Endothelial cell (in vitro differentiated cells): ENCODE data around the gene IFNA8. TPM values are rescaled to one million over a fixed set of nuclear protein-coding genes. Genes with fewer than 3 reads are reported as not detected.
"Not testable (repeated sequence)": the region's sequence is repeated elsewhere in the genome, so short reads cannot be mapped to it uniquely, and the experiment has no call there.

Experiments used
- DNase-seq: peaks from one replicate; pipeline ENCODE4 v3.0.0; 2021; ENCODE audit warnings: low spot score
- H3K27ac Mint-ChIP-seq: one replicate; pipeline ENCODE4 v1.8.0; 2021; ENCODE audit warnings: mixed read lengths, inconsistent platforms; ENCODE audit not compliant: unreplicated experiment
- H3K27me3 Mint-ChIP-seq: one replicate; pipeline ENCODE4 v1.8.0; 2021; ENCODE audit warnings: mild to moderate bottlenecking, moderate library complexity, mixed read lengths, inconsistent platforms; ENCODE audit not compliant: unreplicated experiment
- H3K36me3 Mint-ChIP-seq: one replicate; pipeline ENCODE4 v1.8.0; 2021; ENCODE audit warnings: mild to moderate bottlenecking, low read depth, mixed read lengths, inconsistent platforms; ENCODE audit not compliant: unreplicated experiment
- H3K4me1 Mint-ChIP-seq: one replicate; pipeline ENCODE4 v1.8.0; 2021; ENCODE audit warnings: mild to moderate bottlenecking, mixed read lengths, inconsistent platforms; ENCODE audit not compliant: unreplicated experiment
- H3K4me3 Mint-ChIP-seq: one replicate; pipeline ENCODE4 v1.8.0; 2021; ENCODE audit warnings: mild to moderate bottlenecking, mixed read lengths, inconsistent platforms; ENCODE audit not compliant: unreplicated experiment
- H3K9me3 Mint-ChIP-seq: one replicate; pipeline ENCODE4 v1.8.0; 2021; ENCODE audit warnings: mixed read lengths, inconsistent platforms; ENCODE audit not compliant: unreplicated experiment
- long read RNA-seq: library from polyadenylated mRNA; unstranded; transcript quantifications from one replicate; pipeline ENCODE4 v2.0.0, GENCODE V29; 2020; ENCODE audit not compliant: unreplicated experiment
- total RNA-seq: library from RNA; stranded (reverse); fragmentation: NEBNext Ultra II Directional; extraction: Animal tissue kit (Norgen Biotek cat#: 25700); gene quantifications from one replicate; pipeline ENCODE4 v1.2.1, GENCODE V29; 2021; ENCODE audit not compliant: unreplicated experiment
- TF ChIP-seq, protein P1 (sequence below): fragments of 200-600 bp; sonication (generic); IDR thresholded peaks from one replicate; pipeline ENCODE4 v1.5.0; 2021; ENCODE audit warnings: antibody characterized with exemption; ENCODE audit not compliant: unreplicated experiment

Gene IFNA8
- not detected for total RNA-seq
- long read RNA-seq: 0 reads

DNA sequence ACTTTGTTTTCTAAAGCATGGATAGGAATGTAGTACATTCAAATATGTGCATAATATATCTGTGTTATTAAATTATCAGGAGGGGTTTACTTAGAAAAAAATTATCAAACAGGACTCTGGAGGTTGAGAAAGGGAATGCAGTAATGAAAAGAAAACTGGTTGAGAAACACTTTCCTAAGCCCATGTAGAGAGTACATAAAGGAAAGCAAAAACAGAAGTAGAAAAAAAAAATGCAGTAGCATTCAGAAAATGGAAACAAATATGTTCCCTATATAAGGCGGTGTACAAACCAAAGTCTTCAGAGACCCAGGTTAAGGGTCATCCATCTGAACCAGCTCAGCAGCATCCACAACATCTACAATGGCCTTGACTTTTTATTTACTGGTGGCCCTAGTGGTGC lies at the start of gene IFNA8:
TSS of gene IFNA8 (plus strand) at position 301 of the 400 bp plus-strand sequence. CDS start at position 361, 60 bp downstream.
- TF ChIP-seq, protein P1, sequence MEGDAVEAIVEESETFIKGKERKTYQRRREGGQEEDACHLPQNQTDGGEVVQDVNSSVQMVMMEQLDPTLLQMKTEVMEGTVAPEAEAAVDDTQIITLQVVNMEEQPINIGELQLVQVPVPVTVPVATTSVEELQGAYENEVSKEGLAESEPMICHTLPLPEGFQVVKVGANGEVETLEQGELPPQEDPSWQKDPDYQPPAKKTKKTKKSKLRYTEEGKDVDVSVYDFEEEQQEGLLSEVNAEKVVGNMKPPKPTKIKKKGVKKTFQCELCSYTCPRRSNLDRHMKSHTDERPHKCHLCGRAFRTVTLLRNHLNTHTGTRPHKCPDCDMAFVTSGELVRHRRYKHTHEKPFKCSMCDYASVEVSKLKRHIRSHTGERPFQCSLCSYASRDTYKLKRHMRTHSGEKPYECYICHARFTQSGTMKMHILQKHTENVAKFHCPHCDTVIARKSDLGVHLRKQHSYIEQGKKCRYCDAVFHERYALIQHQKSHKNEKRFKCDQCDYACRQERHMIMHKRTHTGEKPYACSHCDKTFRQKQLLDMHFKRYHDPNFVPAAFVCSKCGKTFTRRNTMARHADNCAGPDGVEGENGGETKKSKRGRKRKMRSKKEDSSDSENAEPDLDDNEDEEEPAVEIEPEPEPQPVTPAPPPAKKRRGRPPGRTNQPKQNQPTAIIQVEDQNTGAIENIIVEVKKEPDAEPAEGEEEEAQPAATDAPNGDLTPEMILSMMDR: no peak
- H3K4me3 Mint-ChIP-seq: no peak within 1 kb of the TSS
- no peaks in the 10 kb centered on the region for H3K9me3 Mint-ChIP-seq
- no peak for DNase-seq
- no peaks in the 10 kb centered on the region for H3K4me1 Mint-ChIP-seq
- no peak within 1 kb of the TSS for H3K27ac Mint-ChIP-seq
- H3K36me3 Mint-ChIP-seq: no peaks in the 10 kb centered on the region
- peaks cover 4% of the 10 kb centered on the region for H3K27me3 Mint-ChIP-seq

DNA sequence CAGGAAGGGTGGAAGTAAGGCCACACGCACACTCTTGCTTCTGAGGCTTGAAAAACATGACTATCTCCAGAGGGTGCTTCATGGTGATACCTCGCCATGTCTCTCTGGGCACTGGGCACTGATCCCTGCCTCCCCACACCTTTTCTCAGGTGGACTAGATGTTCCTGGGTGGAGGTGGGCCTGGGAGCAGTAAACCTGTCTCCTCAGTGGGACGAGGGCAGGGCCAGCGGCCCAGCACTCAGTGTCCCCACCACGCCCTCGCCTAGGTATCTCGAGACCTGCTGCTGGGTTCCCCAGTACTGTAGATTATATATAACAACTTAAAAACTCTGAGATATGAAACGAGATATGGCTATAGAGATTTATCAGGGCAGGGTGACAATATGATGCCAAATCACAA lies 46.6 kb upstream of the IFNA8 start:
- TF ChIP-seq, protein P1: no peak
- Mint-ChIP-seq H3K27ac (no peak overlapping the region), H3K27me3 (peaks cover 2% of the 10 kb centered on the region), H3K36me3 (no peaks in the 10 kb centered on the region), H3K4me3 (no peak overlapping the region), H3K4me1 (peaks cover 3% of the 10 kb centered on the region), H3K9me3 (no peaks in the 10 kb centered on the region)
- no peak for DNase-seq

DNA sequence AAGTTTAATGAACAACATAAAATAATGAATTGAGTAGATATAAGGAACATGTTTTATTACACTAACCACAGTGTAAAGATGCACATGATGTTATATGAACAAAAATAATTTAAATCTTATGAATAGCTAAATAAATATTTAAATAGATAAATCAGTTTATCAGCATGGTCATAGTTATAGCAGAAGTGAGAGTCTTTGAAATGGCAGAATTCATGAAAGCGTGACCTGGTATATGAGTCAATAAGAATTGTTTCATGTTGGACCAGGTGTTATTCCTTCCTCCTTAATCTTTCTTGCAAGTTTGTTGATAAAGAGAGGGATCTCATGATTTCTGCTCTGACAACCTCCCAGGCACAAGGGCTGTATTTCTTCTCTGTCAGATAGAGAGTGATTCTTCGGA lies 41.7 kb upstream of the IFNA8 start:
- H3K27ac Mint-ChIP-seq, H3K4me3 Mint-ChIP-seq, H3K4me1 Mint-ChIP-seq, H3K36me3 Mint-ChIP-seq, H3K9me3 Mint-ChIP-seq, H3K27me3 Mint-ChIP-seq, DNase-seq: not testable (repeated sequence)

DNA sequence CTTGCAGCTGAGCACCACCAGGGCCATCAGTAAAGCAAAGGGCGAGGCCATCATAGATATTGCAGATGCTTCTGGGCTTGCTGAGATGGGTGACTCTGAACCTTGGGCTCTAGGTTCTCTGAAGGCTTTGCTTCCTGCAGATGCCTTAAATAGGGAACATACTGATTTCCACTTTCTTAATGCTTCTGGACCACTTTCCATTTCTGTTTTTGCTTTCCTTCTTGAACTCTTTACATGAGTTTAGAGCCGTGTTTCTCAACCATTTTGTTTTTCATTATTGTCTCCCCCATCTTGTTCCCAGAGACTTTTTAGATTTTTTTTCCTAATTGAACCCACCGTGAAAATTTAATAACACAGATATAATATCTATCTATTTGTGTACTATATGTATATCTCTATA lies 41.0 kb upstream of the IFNA8 start, which contains the start of gene IFNA13:
TSS of gene IFNA13 (minus strand) at position 101 of the 400 bp plus-strand sequence. CDS start at position 54, 47 bp downstream.
- no peak within 1 kb of the TSS for H3K27ac Mint-ChIP-seq
- H3K4me1 Mint-ChIP-seq: peaks cover 3% of the 10 kb centered on the region
- TF ChIP-seq, protein P1: no peak
- H3K36me3 Mint-ChIP-seq: no peaks in the 10 kb centered on the region
- no peaks in the 10 kb centered on the region for H3K9me3 Mint-ChIP-seq
- H3K4me3 Mint-ChIP-seq: no peak within 1 kb of the TSS
- H3K27me3 Mint-ChIP-seq: no peaks in the 10 kb centered on the region
- no peak for DNase-seq

DNA sequence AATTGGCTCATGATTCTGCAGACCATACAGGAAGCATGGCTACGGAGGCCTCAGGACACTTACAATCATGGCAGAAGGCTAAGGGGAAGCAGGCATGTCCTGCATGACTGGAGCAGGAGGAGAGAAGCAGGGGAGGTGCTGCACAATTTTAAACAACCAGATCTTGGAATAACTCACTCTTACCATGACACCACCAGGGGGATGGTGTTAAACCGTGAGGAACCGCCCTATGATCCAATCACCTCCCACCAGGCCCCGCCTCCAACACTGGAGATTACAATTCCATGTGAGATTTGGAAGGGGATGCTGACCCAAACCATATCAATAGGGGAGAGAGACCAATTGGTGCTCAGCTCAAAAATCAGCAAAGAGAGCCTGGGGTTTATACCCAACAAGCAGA lies 37.5 kb upstream of the IFNA8 start:
- H3K9me3 Mint-ChIP-seq, H3K36me3 Mint-ChIP-seq, H3K27me3 Mint-ChIP-seq, DNase-seq, H3K4me3 Mint-ChIP-seq, H3K4me1 Mint-ChIP-seq, H3K27ac Mint-ChIP-seq: not testable (repeated sequence)

DNA sequence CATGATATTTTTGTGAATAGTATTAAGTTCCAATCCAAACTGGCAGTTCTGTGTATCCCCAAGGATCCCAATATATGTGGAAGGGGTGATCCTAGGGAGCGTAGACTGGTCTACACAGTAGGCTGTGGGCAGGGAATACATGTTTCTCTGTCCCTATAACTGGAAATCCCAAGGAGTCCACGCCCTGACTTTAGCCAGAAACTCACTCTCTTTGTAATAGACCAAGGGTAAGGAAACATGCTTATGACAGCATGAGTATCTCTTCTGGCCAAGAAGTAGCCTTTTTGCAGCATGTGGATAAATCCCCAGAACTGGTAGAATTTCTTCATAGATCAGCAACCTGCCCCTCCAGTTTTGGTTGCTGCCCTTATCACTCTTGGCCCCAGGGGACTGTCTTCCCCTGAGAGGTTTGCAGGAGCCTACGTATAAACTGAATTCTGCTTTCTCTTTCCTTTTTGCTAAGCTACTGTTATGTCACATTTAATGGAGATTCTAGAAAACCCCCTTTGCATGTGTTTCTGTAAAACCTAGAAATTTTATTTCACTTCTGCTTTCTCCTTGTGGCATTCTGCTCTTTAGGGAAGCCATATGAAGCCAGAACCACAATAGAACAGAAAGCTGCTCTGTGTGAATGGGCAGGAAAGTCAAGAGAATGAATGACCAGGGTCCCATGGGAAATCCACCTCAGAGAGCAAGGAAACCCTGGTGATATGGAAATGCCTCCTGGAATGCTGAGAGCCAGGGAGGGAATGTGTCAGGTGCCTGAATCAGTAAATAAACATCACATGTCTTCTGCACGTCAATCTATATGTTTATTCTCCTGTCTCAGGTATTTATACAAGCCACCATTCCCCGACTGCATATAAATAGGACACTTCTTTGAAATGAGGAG lies 27.2 kb upstream of the IFNA8 start:
- Mint-ChIP-seq H3K9me3 (no peaks in the 10 kb centered on the region), H3K36me3 (no peaks in the 10 kb centered on the region), H3K4me1 (no peaks in the 10 kb centered on the region), H3K27ac (no peak overlapping the region), H3K27me3 (no peaks in the 10 kb centered on the region), H3K4me3 (no peak overlapping the region)
- DNase-seq: no peak
- TF ChIP-seq, protein P1: no peak
